ENCODE measurements around the gene LMTK2. TPM values are rescaled to one million over a fixed set of nuclear protein-coding genes. Genes with fewer than 3 reads are reported as not detected.

LMTK2 gene
- total RNA-seq, 2 experiments from 2014 or later: 10.0 to 17.5 TPM

GRCh38 chr7:98137826-98138151 is 31.1 kb downstream of the LMTK2 start:
- ChIA-PET CTCF (ENCODE audit: unreplicated experiment) (no interaction called here), POLR2A (no interaction called here)
- Histone ChIP-seq H2AFZ (ENCODE audit: low read length) (no peak overlapping the region), H3K4me2 (ENCODE audit: low read length) (no peak overlapping the region), H3K4me3 (ENCODE audit: low read depth, low read length, poor library complexity, severe bottlenecking) (no peak overlapping the region), H3K9me2 (ENCODE audit: insufficient read depth, low read length) (no peaks in the 10 kb centered on the region), H3K27ac (ENCODE audit: low read depth, low read length, poor library complexity, severe bottlenecking) (no peak overlapping the region), H3K79me2 (ENCODE audit: insufficient read depth, low read depth, low read length) (no peaks in the 10 kb centered on the region), H3K4me1 (ENCODE audit: insufficient read depth, low read length, poor library complexity, severe bottlenecking) (peaks cover 11% of the 10 kb centered on the region), H4K20me1 (ENCODE audit: insufficient read depth, low read length) (peaks cover 42% of the 10 kb centered on the region), H3K9me3 (ENCODE audit: low read length) (no peaks in the 10 kb centered on the region), H3K36me3 (ENCODE audit: insufficient read depth, low read length) (peaks cover 23% of the 10 kb centered on the region)
- BruUV-seq (replicated peaks): no TSS peak
- intact Hi-C loops (cut with micrococcal nuclease; ENCODE audit: unreplicated experiment): no loop called here
- TF ChIP-seq, protein P1, sequence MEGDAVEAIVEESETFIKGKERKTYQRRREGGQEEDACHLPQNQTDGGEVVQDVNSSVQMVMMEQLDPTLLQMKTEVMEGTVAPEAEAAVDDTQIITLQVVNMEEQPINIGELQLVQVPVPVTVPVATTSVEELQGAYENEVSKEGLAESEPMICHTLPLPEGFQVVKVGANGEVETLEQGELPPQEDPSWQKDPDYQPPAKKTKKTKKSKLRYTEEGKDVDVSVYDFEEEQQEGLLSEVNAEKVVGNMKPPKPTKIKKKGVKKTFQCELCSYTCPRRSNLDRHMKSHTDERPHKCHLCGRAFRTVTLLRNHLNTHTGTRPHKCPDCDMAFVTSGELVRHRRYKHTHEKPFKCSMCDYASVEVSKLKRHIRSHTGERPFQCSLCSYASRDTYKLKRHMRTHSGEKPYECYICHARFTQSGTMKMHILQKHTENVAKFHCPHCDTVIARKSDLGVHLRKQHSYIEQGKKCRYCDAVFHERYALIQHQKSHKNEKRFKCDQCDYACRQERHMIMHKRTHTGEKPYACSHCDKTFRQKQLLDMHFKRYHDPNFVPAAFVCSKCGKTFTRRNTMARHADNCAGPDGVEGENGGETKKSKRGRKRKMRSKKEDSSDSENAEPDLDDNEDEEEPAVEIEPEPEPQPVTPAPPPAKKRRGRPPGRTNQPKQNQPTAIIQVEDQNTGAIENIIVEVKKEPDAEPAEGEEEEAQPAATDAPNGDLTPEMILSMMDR (conservative IDR thresholded peaks at IDR 0.05; ENCODE audit: low read length): no peak
- no peak for DNase-seq (ENCODE audit: low spot score)

DNA sequence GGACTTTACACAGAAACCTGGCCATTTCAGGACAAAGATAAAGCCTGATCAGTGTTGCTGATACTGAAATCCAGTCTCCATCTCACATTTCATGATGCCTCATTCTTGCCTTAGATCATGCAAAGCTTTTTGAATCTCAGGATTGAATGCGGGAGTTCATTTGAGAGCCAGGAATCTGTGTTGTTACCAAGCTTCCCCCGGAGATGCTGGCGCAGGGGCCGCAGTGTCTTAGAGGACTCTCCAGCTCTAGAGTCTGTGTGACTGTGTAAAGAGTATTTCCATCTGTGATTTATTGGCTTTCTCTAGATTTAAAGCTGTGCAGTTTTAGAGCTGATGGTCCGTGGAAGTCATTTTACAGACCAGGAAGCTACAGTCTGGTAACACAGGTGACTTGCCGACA is 32.0 kb downstream of the LMTK2 start:
- Histone ChIP-seq H3K4me1 (ENCODE audit: insufficient read depth, low read length, poor library complexity, severe bottlenecking) (peaks cover 3% of the 10 kb centered on the region), H2AFZ (ENCODE audit: low read length) (no peak overlapping the region), H3K36me3 (ENCODE audit: insufficient read depth, low read length) (peaks cover 32% of the 10 kb centered on the region), H3K9me3 (ENCODE audit: low read length) (no peaks in the 10 kb centered on the region), H3K9me2 (ENCODE audit: insufficient read depth, low read length) (no peaks in the 10 kb centered on the region), H4K20me1 (ENCODE audit: insufficient read depth, low read length) (peaks cover 33% of the 10 kb centered on the region), H3K79me2 (ENCODE audit: insufficient read depth, low read depth, low read length) (no peaks in the 10 kb centered on the region), H3K4me3 (ENCODE audit: low read depth, low read length, poor library complexity, severe bottlenecking) (no peak overlapping the region), H3K4me2 (ENCODE audit: low read length) (no peak overlapping the region), H3K27ac (ENCODE audit: low read depth, low read length, poor library complexity, severe bottlenecking) (no peak overlapping the region)
- no peak for DNase-seq (ENCODE audit: low spot score)
- CTCF ChIA-PET (ENCODE audit: unreplicated experiment): interaction anchor here (0.5 kb wide), 1 partner anchor 28 kb away, joined by 3 read pairs; no protein-coding TSS in a partner anchor
- intact Hi-C loops (cut with micrococcal nuclease; ENCODE audit: unreplicated experiment): no loop called here
- BruUV-seq (replicated peaks): no TSS peak
- TF ChIP-seq, protein P1 (conservative IDR thresholded peaks at IDR 0.05; ENCODE audit: low read length): no peak
- TF ChIP-seq EZH2phosphoT487 (IDR thresholded peaks at IDR 0.05; ENCODE audit: borderline replicate concordance, low read depth, low read length): no peak
- POLR2A ChIA-PET: interaction anchor here (0.5 kb wide), 1 partner anchor 371 kb away, joined by 3 read pairs; no protein-coding TSS in a partner anchor

DNA sequence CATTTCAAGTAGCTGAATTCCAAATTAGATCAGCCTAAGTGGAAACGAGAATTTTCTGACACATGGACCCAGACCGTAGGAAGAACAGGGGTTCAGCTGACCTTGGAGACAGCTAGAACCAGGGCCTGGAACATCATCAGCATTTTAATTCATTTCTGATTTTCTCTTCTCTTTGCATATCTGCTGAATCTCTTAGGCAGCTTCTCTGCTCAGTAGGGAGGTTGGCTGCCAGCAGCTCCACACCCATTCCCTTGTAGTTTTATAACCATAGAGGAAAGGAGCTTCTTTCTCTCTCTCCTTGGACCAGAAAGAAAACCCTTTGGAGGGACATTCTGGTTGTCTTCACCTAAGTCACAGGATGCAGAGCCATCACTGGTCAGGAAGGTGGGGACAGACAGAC is 36.0 kb downstream of the LMTK2 start:
- no peaks in the 10 kb centered on the region for H3K79me2 ChIP-seq (ENCODE audit: insufficient read depth, low read depth, low read length)
- H3K36me3 ChIP-seq (ENCODE audit: insufficient read depth, low read length): peaks cover 49% of the 10 kb centered on the region
- no TSS peak for BruUV-seq (replicated peaks)

More for the DNA sequence above, 36.0 kb downstream of the LMTK2 start:
- CTCF ChIA-PET (ENCODE audit: unreplicated experiment): no interaction called here
- Histone ChIP-seq H3K9me2 (ENCODE audit: insufficient read depth, low read length) (no peaks in the 10 kb centered on the region), H3K4me3 (ENCODE audit: low read depth, low read length, poor library complexity, severe bottlenecking) (no peak overlapping the region), H3K4me2 (ENCODE audit: low read length) (no peak overlapping the region), H3K9me3 (ENCODE audit: low read length) (0 out of 2 replicates have a peak, but pooled peaks cover 8% of the 10 kb centered on the region), H3K27ac (ENCODE audit: low read depth, low read length, poor library complexity, severe bottlenecking) (no peak overlapping the region), H4K20me1 (ENCODE audit: insufficient read depth, low read length) (no peaks in the 10 kb centered on the region; the same call in 1 of the 2 replicates), H3K4me1 (ENCODE audit: insufficient read depth, low read length, poor library complexity, severe bottlenecking) (no peaks in the 10 kb centered on the region), H2AFZ (ENCODE audit: low read length) (no peak overlapping the region)
- no peak for TF ChIP-seq EZH2phosphoT487 (IDR thresholded peaks at IDR 0.05; ENCODE audit: borderline replicate concordance, low read depth, low read length)
- POLR2A ChIA-PET: interaction anchor here (0.7 kb wide), 1 partner anchor 10 kb away, joined by 3 read pairs; no protein-coding TSS in a partner anchor
- DNase-seq (ENCODE audit: low spot score): no peak
- intact Hi-C loops (cut with micrococcal nuclease; ENCODE audit: unreplicated experiment): no loop called here

Data from OCI-LY7 (cell line).